Memory B cell (primary cell): ENCODE measurements around the gene THAP7.

Experiments used
- ATAC-seq: fragments of 150-1000 bp; cut with Tn5 transposase; 2 replicates; pipeline ENCODE4 v1.10.0; 2021; ENCODE audit warnings: low read depth, mild to moderate bottlenecking, moderate library complexity
- DNase-seq, 2 donors: peaks; one replicate each; pipeline ENCODE4 v3.0.0; 2022; ENCODE audit warnings: low spot score in 2 of 2
- H3K27ac Mint-ChIP-seq: one replicate; pipeline ENCODE4 v1.8.0; 2022; ENCODE audit warnings: mild to moderate bottlenecking, moderate library complexity, mixed read lengths
- H3K27me3 Mint-ChIP-seq: one replicate; pipeline ENCODE4 v1.8.0; 2022; ENCODE audit warnings: mixed read lengths
- H3K36me3 Mint-ChIP-seq: one replicate; pipeline ENCODE4 v1.8.0; 2022; ENCODE audit warnings: mild to moderate bottlenecking, mixed read lengths
- H3K4me1 Mint-ChIP-seq: one replicate; pipeline ENCODE4 v1.8.0; 2022; ENCODE audit warnings: mixed read lengths
- H3K4me3 Mint-ChIP-seq: one replicate; pipeline ENCODE4 v1.8.0; 2022; ENCODE audit warnings: mild to moderate bottlenecking, moderate library complexity, mixed read lengths
- H3K9me3 Mint-ChIP-seq: one replicate; pipeline ENCODE4 v1.8.0; 2022; ENCODE audit warnings: mixed read lengths

The THAP7 gene

GRCh38 chr22:20988573-20989322 lies 13.2 kb downstream of the THAP7 start:
- peaks cover 16% of the 10 kb centered on the region for H3K36me3 Mint-ChIP-seq
- no peak overlapping the region for H3K27ac Mint-ChIP-seq
- no peak for ATAC-seq
- H3K4me3 Mint-ChIP-seq, result no peak overlapping the region
- H3K4me1 Mint-ChIP-seq, result peaks cover 6% of the 10 kb centered on the region
- no peaks in the 10 kb centered on the region for H3K27me3 Mint-ChIP-seq
- no peaks in the 10 kb centered on the region for H3K9me3 Mint-ChIP-seq
- DNase-seq, result no peak

- peaks cover 14% of the 10 kb centered on the region for H3K36me3 Mint-ChIP-seq
- no peaks in the 10 kb centered on the region for H3K9me3 Mint-ChIP-seq
- ATAC-seq, result no peak
- peaks cover 13% of the 10 kb centered on the region for H3K4me1 Mint-ChIP-seq
- DNase-seq, result no peak
- no peak overlapping the region for H3K4me3 Mint-ChIP-seq
- H3K27me3 Mint-ChIP-seq, result no peaks in the 10 kb centered on the region
- H3K27ac Mint-ChIP-seq, result no peak overlapping the region
Measured at GRCh38 chr22:20987375-20987774, 14.5 kb downstream of the THAP7 start.

- DNase-seq (no peak), ATAC-seq (no peak)
- H3K27me3 Mint-ChIP-seq, result no peaks in the 10 kb centered on the region
- H3K4me1 Mint-ChIP-seq, result peaks cover 16% of the 10 kb centered on the region
- H3K4me3 Mint-ChIP-seq, result no peak overlapping the region
- H3K9me3 Mint-ChIP-seq, result no peaks in the 10 kb centered on the region
- H3K27ac Mint-ChIP-seq, result no peak overlapping the region
- peaks cover 14% of the 10 kb centered on the region for H3K36me3 Mint-ChIP-seq
Measured at GRCh38 chr22:20986365-20986764, 15.6 kb downstream of the THAP7 start.

- no peak overlapping the region for H3K27ac Mint-ChIP-seq
- peaks cover 11% of the 10 kb centered on the region for H3K36me3 Mint-ChIP-seq
- H3K4me1 Mint-ChIP-seq, result peaks cover 21% of the 10 kb centered on the region
- DNase-seq (no peak), ATAC-seq (no peak)
- no peak overlapping the region for H3K4me3 Mint-ChIP-seq
- H3K9me3 Mint-ChIP-seq, result no peaks in the 10 kb centered on the region
- no peaks in the 10 kb centered on the region for H3K27me3 Mint-ChIP-seq
Measured at GRCh38 chr22:20985720-20986119, 16.2 kb downstream of the THAP7 start.

GRCh38 chr22:20983081-20983771 lies 18.7 kb downstream of the THAP7 start:
- no peak for DNase-seq
- H3K27ac Mint-ChIP-seq, result peak overlapping the region; percentile 90
- no peak for ATAC-seq
- H3K36me3 Mint-ChIP-seq, result peaks cover 12% of the 10 kb centered on the region
- peaks cover 3% of the 10 kb centered on the region for H3K27me3 Mint-ChIP-seq
- H3K9me3 Mint-ChIP-seq, result peaks cover 3% of the 10 kb centered on the region
- peaks cover 28% of the 10 kb centered on the region for H3K4me1 Mint-ChIP-seq
- peak overlapping the region; percentile 93 for H3K4me3 Mint-ChIP-seq

GRCh38 chr22:20982563-20982882 lies 19.4 kb downstream of the THAP7 start:
- H3K27me3 Mint-ChIP-seq, result peaks cover 3% of the 10 kb centered on the region

GRCh38 chr22:20981787-20982562 lies 19.9 kb downstream of the THAP7 start, which contains the start of gene LZTR1:
LZTR1 (plus strand) TSS chr22:20982297; CDS start chr22:20982372, 75 bp downstream.
- DNase-seq, result peak; percentile 53 to 61
- H3K27ac Mint-ChIP-seq, result peak within 1 kb of the TSS; percentile 90
- peaks cover 28% of the 10 kb centered on the region for H3K4me1 Mint-ChIP-seq
- H3K4me3 Mint-ChIP-seq, result peak within 1 kb of the TSS; percentile 93
- H3K36me3 Mint-ChIP-seq, result peaks cover 8% of the 10 kb centered on the region
- H3K9me3 Mint-ChIP-seq, result peaks cover 3% of the 10 kb centered on the region
- ATAC-seq, result peak; percentile 74
- peaks cover 3% of the 10 kb centered on the region for H3K27me3 Mint-ChIP-seq

More at GRCh38 chr22:20982563-20982882, 19.4 kb downstream of the THAP7 start:
- peak overlapping the region; percentile 93 for H3K4me3 Mint-ChIP-seq
- H3K4me1 Mint-ChIP-seq, result peaks cover 28% of the 10 kb centered on the region
- ATAC-seq, result no peak
- DNase-seq, result no peak
- peaks cover 3% of the 10 kb centered on the region for H3K9me3 Mint-ChIP-seq
- H3K36me3 Mint-ChIP-seq, result peaks cover 9% of the 10 kb centered on the region
- H3K27ac Mint-ChIP-seq, result peak overlapping the region; percentile 90

GRCh38 chr22:20980938-20981722 lies 20.8 kb downstream of the THAP7 start:
- H3K27me3 Mint-ChIP-seq, result peaks cover 3% of the 10 kb centered on the region
- peaks cover 5% of the 10 kb centered on the region for H3K36me3 Mint-ChIP-seq
- no peak for DNase-seq
- ATAC-seq, result no peak
- H3K9me3 Mint-ChIP-seq, result peaks cover 3% of the 10 kb centered on the region
- peaks cover 26% of the 10 kb centered on the region for H3K4me1 Mint-ChIP-seq
- peak overlapping the region; percentile 93 for H3K4me3 Mint-ChIP-seq
- peak overlapping the region; percentile 90 for H3K27ac Mint-ChIP-seq

- no peak for ATAC-seq
- DNase-seq, result no peak
- Mint-ChIP-seq H3K27ac (no peak overlapping the region), H3K9me3 (peaks cover 3% of the 10 kb centered on the region), H3K4me1 (peaks cover 26% of the 10 kb centered on the region), H3K36me3 (peaks cover 5% of the 10 kb centered on the region), H3K27me3 (peaks cover 3% of the 10 kb centered on the region), H3K4me3 (no peak overlapping the region)
Measured at GRCh38 chr22:20980523-20980922, 21.4 kb downstream of the THAP7 start.

- Mint-ChIP-seq H3K4me1 (peaks cover 26% of the 10 kb centered on the region), H3K27me3 (peaks cover 3% of the 10 kb centered on the region), H3K36me3 (peaks cover 5% of the 10 kb centered on the region), H3K27ac (no peak overlapping the region), H3K4me3 (no peak overlapping the region), H3K9me3 (peaks cover 3% of the 10 kb centered on the region)
- DNase-seq (no peak), ATAC-seq (no peak)
Measured at GRCh38 chr22:20979940-20980453, 21.9 kb downstream of the THAP7 start.

GRCh38 chr22:20979243-20979809 lies 22.6 kb downstream of the THAP7 start:
- peaks cover 3% of the 10 kb centered on the region for H3K9me3 Mint-ChIP-seq
- H3K27me3 Mint-ChIP-seq, result peaks cover 3% of the 10 kb centered on the region
- H3K4me1 Mint-ChIP-seq, result peaks cover 26% of the 10 kb centered on the region
- H3K36me3 Mint-ChIP-seq, result peaks cover 5% of the 10 kb centered on the region
- ATAC-seq (peak; percentile 77), DNase-seq (peak in 1 of 2 donors; percentile 58)
- H3K27ac Mint-ChIP-seq, result peak overlapping the region; percentile 81
- peak overlapping the region; percentile 75 for H3K4me3 Mint-ChIP-seq

- Mint-ChIP-seq H3K4me3 (no peak overlapping the region), H3K36me3 (peaks cover 2% of the 10 kb centered on the region)
Measured at GRCh38 chr22:20978419-20978818, 23.5 kb downstream of the THAP7 start.

More at GRCh38 chr22:20978419-20978818, 23.5 kb downstream of the THAP7 start:
- H3K27ac Mint-ChIP-seq, result no peak overlapping the region
- DNase-seq (no peak), ATAC-seq (no peak)
- peaks cover 3% of the 10 kb centered on the region for H3K27me3 Mint-ChIP-seq
- peaks cover 21% of the 10 kb centered on the region for H3K4me1 Mint-ChIP-seq
- peaks cover 3% of the 10 kb centered on the region for H3K9me3 Mint-ChIP-seq
